ENCODE measurements around the gene PIAS3.
"Not testable (repeated sequence)": the region's sequence is repeated elsewhere in the genome, so short reads cannot be mapped to it uniquely, and the experiment has no call there.

Gene PIAS3

GRCh38 chr1:145845514-145846161, 13.2 kb downstream of the PIAS3 start, which contains the start of gene NUDT17:
NUDT17 (plus strand) TSS chr1:145845630; CDS start chr1:145845641, 11 bp downstream.
- peak; percentile 75 for DNase-seq (ENCODE audit: low read depth)
- peak within 1 kb of the TSS; percentile 58 for H3K4me3 ChIP-seq (ENCODE audit: low read depth, low read length)
- TF ChIP-seq CTCF (conservative IDR thresholded peaks at IDR 0.05; ENCODE audit: low read depth, low read length) = peak; percentile 92

GRCh38 chr1:145845144-145845513, 13.8 kb downstream of the PIAS3 start:
- no peak for DNase-seq (ENCODE audit: low read depth)
- TF ChIP-seq CTCF (conservative IDR thresholded peaks at IDR 0.05; ENCODE audit: low read depth, low read length) = no peak
- H3K4me3 ChIP-seq (ENCODE audit: low read depth, low read length) = peak overlapping the region; percentile 58

- no peak for DNase-seq (ENCODE audit: low read depth)
- no peak for TF ChIP-seq CTCF (conservative IDR thresholded peaks at IDR 0.05; ENCODE audit: low read depth, low read length)
- no peak overlapping the region for H3K4me3 ChIP-seq (ENCODE audit: low read depth, low read length)
These were observed 15.8 kb downstream of the PIAS3 start for GRCh38 chr1:145843031-145843430.

- H3K4me3 ChIP-seq (ENCODE audit: low read depth, low read length) = no peak overlapping the region
- TF ChIP-seq CTCF (conservative IDR thresholded peaks at IDR 0.05; ENCODE audit: low read depth, low read length) = no peak
- no peak for DNase-seq (ENCODE audit: low read depth)
These were observed 21.2 kb downstream of the PIAS3 start for GRCh38 chr1:145837656-145838055.

- H3K4me3 ChIP-seq (ENCODE audit: low read depth, low read length); DNase-seq (ENCODE audit: low read depth): not testable (repeated sequence)
These were observed 28.1 kb downstream of the PIAS3 start for GRCh38 chr1:145830810-145831209.

- DNase-seq (ENCODE audit: low read depth) = no peak
- H3K4me3 ChIP-seq (ENCODE audit: low read depth, low read length) = no peak overlapping the region
- TF ChIP-seq CTCF (conservative IDR thresholded peaks at IDR 0.05; ENCODE audit: low read depth, low read length) = no peak
These were observed 30.4 kb downstream of the PIAS3 start for GRCh38 chr1:145828367-145829026.

- no peak for DNase-seq (ENCODE audit: low read depth)
- no peak overlapping the region for H3K4me3 ChIP-seq (ENCODE audit: low read depth, low read length)
- no peak for TF ChIP-seq CTCF (conservative IDR thresholded peaks at IDR 0.05; ENCODE audit: low read depth, low read length)
These were observed 30.9 kb downstream of the PIAS3 start for GRCh38 chr1:145827966-145828365.

All from choroid plexus epithelial cell (primary cell).